C4-2B (cell line): ENCODE data around the gene SPECC1.

Source experiments
- H3K27ac ChIP-seq: fragments of 450-650 bp; 2 replicates; pipeline ENCODE4 v1.5.1; 2017
- ZFX ChIP-seq: fragments of 450-650 bp; IDR thresholded peaks from 2 replicates; pipeline ENCODE4 v1.6.1; 2017
- TF ChIP-seq, protein P1 (sequence below): fragments of 450-650 bp; conservative IDR thresholded peaks from 2 replicates; pipeline ENCODE4 v1.5.1; 2017; ENCODE audit warnings: mild to moderate bottlenecking

Gene SPECC1

GRCh38 chr17:20128036-20128667 is 119.0 kb downstream of the SPECC1 start:
- no peak overlapping the region for H3K27ac ChIP-seq
- no peak for TF ChIP-seq ZFX
- TF ChIP-seq, protein P1, sequence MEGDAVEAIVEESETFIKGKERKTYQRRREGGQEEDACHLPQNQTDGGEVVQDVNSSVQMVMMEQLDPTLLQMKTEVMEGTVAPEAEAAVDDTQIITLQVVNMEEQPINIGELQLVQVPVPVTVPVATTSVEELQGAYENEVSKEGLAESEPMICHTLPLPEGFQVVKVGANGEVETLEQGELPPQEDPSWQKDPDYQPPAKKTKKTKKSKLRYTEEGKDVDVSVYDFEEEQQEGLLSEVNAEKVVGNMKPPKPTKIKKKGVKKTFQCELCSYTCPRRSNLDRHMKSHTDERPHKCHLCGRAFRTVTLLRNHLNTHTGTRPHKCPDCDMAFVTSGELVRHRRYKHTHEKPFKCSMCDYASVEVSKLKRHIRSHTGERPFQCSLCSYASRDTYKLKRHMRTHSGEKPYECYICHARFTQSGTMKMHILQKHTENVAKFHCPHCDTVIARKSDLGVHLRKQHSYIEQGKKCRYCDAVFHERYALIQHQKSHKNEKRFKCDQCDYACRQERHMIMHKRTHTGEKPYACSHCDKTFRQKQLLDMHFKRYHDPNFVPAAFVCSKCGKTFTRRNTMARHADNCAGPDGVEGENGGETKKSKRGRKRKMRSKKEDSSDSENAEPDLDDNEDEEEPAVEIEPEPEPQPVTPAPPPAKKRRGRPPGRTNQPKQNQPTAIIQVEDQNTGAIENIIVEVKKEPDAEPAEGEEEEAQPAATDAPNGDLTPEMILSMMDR = no peak

DNA sequence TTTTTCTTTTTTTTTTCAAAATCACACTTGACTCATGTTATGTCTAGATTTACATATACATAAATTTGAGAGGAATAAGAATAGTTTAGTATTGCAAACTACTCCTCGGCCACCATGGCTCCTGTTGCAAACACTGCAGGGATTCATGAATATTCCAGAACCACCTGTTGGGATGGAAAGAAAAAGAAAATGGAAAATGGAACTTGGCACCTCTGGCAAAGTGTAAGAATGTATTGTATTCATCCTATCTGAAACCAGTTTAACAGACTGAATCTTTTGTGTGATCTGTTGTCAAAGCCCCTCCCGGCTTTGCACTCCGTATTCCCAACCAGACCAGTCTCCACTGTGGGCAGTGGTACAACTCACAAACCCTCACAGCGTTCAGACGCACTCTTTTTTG is 124.4 kb downstream of the SPECC1 start:
- no peak overlapping the region for H3K27ac ChIP-seq
- no peak for TF ChIP-seq ZFX
- TF ChIP-seq, protein P1 = no peak

DNA sequence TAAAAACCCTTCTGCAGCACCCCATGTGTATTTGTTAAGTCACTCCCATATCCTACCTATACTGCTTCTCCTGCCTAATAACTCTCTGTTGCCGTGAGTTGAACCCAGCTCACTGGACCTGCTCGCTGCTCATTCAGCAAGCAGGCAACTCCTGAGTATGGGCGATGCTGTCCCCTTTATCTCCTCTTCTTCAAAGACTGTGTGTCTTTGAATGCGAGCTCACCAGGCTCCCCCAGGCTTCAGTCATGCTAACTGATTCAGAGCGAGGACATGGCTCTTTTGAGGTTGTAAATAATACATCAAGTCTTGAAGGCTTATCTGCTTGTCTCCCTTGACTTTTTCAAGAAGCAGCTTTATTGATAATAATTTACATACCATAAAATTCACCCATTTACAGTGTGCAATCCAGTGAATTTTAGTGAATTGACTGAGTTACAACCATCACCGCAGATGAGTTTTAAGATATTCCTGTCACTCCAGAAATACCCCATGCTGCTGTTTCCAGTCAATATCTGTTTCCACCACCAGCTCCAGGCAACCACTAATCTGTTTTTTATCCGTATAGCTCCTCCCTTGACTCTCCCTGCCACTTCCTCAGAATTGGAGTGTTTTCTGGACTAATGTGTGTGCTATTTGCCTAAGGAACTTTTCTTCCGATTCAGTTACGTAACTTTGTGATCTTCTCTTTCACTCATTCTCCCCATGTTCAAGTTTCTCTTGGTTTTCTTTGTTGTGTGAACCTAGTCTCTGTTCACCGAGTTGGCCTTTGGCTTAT is 132.2 kb downstream of the SPECC1 start:
- TF ChIP-seq ZFX = no peak
- TF ChIP-seq, protein P1 = no peak
- H3K27ac ChIP-seq = no peak overlapping the region

GRCh38 chr17:20142268-20142667 is 133.1 kb downstream of the SPECC1 start:
- H3K27ac ChIP-seq = no peak overlapping the region

DNA sequence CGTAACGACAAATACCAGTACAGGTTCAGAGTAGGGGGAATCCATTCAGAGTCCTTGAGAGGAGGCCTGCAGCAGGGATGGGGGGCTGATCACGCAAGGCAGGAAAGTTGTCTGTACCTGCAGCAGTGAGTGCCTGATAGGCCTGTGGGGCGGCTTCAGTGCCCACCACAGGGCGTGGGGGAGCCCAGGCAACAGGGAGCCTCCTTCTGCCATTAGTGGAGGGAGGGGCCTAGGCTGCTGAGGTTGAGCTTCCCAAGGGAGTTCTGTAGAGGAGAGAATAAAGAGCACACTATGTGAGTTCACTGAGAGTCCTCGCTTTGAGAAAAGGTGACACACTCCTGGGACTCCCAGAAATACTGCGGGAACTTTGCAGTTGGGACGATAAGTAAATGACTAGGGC is 134.6 kb downstream of the SPECC1 start:
- no peak overlapping the region for H3K27ac ChIP-seq
- no peak for TF ChIP-seq ZFX
- TF ChIP-seq, protein P1 = no peak

More at GRCh38 chr17:20142268-20142667, 133.1 kb downstream of the SPECC1 start:
- TF ChIP-seq, protein P1 = no peak
- no peak for TF ChIP-seq ZFX

DNA sequence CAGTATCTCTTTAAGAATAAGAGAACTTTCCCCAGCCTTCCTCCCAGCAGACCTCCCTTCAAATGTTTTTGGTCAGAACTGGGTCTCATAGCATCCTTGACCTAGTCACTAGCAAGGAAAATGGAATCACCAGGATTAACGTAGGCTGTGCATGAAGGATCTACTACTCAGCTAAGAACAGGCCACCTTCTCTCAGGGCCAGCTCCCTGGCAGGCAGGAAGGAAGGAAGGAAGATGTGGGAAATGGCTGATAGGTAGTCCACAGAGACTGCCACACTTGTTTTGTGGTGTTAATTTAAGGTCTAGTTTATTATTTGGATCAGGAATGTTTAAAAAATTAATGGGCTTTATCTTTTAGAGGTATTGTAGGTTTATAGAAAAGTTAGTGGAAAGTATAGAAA is 136.4 kb downstream of the SPECC1 start:
- TF ChIP-seq ZFX = no peak
- TF ChIP-seq, protein P1 = no peak

DNA sequence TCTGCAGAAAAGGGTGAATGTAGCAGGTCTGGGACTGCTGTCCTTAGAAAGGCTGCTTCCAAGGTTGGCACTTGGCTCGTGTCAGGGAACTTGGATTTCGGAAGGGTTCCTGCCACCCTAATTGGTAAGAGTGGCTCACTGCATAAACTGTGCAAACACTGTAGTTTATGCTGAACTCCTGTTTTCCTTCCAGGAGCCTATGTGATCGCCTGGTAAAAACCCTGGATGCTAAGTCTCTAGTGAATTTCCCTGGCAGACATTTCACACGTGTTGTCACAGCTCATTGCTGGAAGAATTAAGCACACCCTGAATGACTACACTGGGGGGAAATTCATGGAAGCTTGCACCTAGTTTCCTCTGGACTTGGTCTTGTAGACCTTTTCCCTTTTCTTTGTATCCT is 140.1 kb downstream of the SPECC1 start:
- TF ChIP-seq, protein P1 = no peak
- no peak for TF ChIP-seq ZFX
- no peak overlapping the region for H3K27ac ChIP-seq

More for the DNA sequence above, 136.4 kb downstream of the SPECC1 start:
- H3K27ac ChIP-seq = no peak overlapping the region
